SK-N-SH (cell line): Measurements from ENCODE around the gene DRD2. TPM values are rescaled to one million over a fixed set of nuclear protein-coding genes. Genes with fewer than 3 reads are reported as not detected.

ENCODE experiments used
- CTCF ChIA-PET: fragments of 300-600, 350-600 bp; formaldehyde crosslinking; extraction: SDS; loops from one replicate; lab custom pipeline; 2021; lab: Yijun Ruan, JAX
- POLR2A ChIA-PET: fragments of 350-600 bp; sonication (Branson Sonifier 250); formaldehyde crosslinking; extraction: SDS; loops from one replicate; lab custom pipeline; 2020; ENCODE audit warnings: antibody characterized with exemption, inconsistent platforms; lab: Yijun Ruan, JAX
- DNase-seq: peaks from one replicate; pipeline ENCODE4 v3.0.0; 2012
- H2AFZ ChIP-seq: fragments of 200-600 bp; sonication (generic); 2 replicates; pipeline ENCODE4 v1.8.1; 2016; ENCODE audit warnings: antibody characterized with exemption, mild to moderate bottlenecking, low read depth
- H3F3A ChIP-seq: fragments of 200-600 bp; sonication (generic); replicated peaks from 2 replicates; pipeline ENCODE3; 2016; ENCODE audit warnings: antibody characterized with exemption, mild to moderate bottlenecking; ENCODE audit not compliant: insufficient read depth
- H3K27ac ChIP-seq, 2 experiments: fragments of 200-500 bp in 1 of 2; fragments of 200-600 bp in 1 of 2; sonication (Bioruptor generic) in 1 of 2; sonication (generic), shearing (Covaris generic) in 1 of 2; 2 replicates each; pipeline versions ENCODE4 v1.5.1 to v1.6.1; 2014 to 2016; ENCODE audit warnings: low read depth in 2 of 2, inconsistent platforms in 1 of 2, low read length in 1 of 2, mild to moderate bottlenecking in 1 of 2, mixed read lengths in 1 of 2
- H3K27me3 ChIP-seq: fragments of 200-600 bp; sonication (generic), shearing (Covaris generic); 2 replicates; pipeline ENCODE4 v1.6.1; 2016; ENCODE audit warnings: mixed run types; ENCODE audit not compliant: insufficient read depth
- H3K36me3 ChIP-seq, 2 experiments: fragments of 200-500 bp in 1 of 2; fragments of 200-600 bp in 1 of 2; sonication (Bioruptor generic) in 1 of 2; sonication (generic) in 1 of 2; replicated peaks in 1 of 2; 2 replicates each; pipeline versions ENCODE3 to v1.5.1; 2014 to 2016; ENCODE audit warnings: low read length in 1 of 2, mild to moderate bottlenecking in 1 of 2; ENCODE audit not compliant: insufficient read depth in 2 of 2, control insufficient read depth in 1 of 2
- H3K4me1 ChIP-seq, 2 experiments: fragments of 200-500 bp in 1 of 2; fragments of 200-600 bp in 1 of 2; sonication (Bioruptor generic) in 1 of 2; sonication (generic), shearing (Covaris generic) in 1 of 2; 2 replicates each; pipeline versions ENCODE4 v1.5.1 to v1.6.1; 2014 to 2016; ENCODE audit warnings: low read depth in 1 of 2, low read length in 1 of 2, mixed run types in 1 of 2; ENCODE audit not compliant: insufficient read depth in 2 of 2, control insufficient read depth in 1 of 2
- H3K4me2 ChIP-seq: fragments of 200-600 bp; sonication (generic), shearing (Covaris generic); 2 replicates; pipeline ENCODE4 v1.6.1; 2017; ENCODE audit warnings: mixed run types
- H3K4me3 ChIP-seq, 2 experiments: fragments of 200-500 bp in 1 of 2; fragments of 200-600 bp in 1 of 2; sonication (Bioruptor generic) in 1 of 2; sonication (generic), shearing (Covaris generic) in 1 of 2; 2 replicates each; pipeline versions ENCODE4 v1.5.1 to v1.8.1; 2014 to 2016; ENCODE audit warnings: low read depth in 2 of 2, inconsistent platforms in 1 of 2, low read length in 1 of 2, mild to moderate bottlenecking in 1 of 2, mixed read lengths in 1 of 2, moderate library complexity in 1 of 2
- H3K79me2 ChIP-seq: fragments of 200-600 bp; sonication (generic); 2 replicates; pipeline ENCODE4 v1.8.1; 2017; ENCODE audit warnings: mild to moderate bottlenecking; ENCODE audit not compliant: insufficient read depth
- H3K9ac ChIP-seq: fragments of 200-600 bp; sonication (generic); 2 replicates; pipeline ENCODE4 v1.6.1; 2017; ENCODE audit warnings: mixed run types
- H3K9me2 ChIP-seq: fragments of 200-600 bp; sonication (generic); 2 replicates; pipeline ENCODE4 v1.6.1; 2017; ENCODE audit warnings: mixed run types
- H3K9me3 ChIP-seq: fragments of 200-600 bp; sonication (generic); 2 replicates; pipeline ENCODE4 v1.6.1; 2017; ENCODE audit warnings: mixed run types, mild to moderate bottlenecking, moderate library complexity
- H4K20me1 ChIP-seq: fragments of 200-600 bp; sonication (generic); 2 replicates; pipeline ENCODE4 v1.6.1; 2017; ENCODE audit warnings: mild to moderate bottlenecking, mixed run types; ENCODE audit not compliant: insufficient read depth
- EZH2phosphoT487 ChIP-seq: fragments of 200-600 bp; sonication (generic); IDR thresholded peaks from 2 replicates; pipeline ENCODE4 v1.6.1; 2017; ENCODE audit warnings: low read depth, mixed run types, mild to moderate bottlenecking, antibody characterized with exemption, moderate library complexity, borderline replicate concordance
- FOXM1 ChIP-seq: IDR thresholded peaks from 2 replicates; pipeline ENCODE4 v1.4.0; 2012; ENCODE audit warnings: low read depth, mild to moderate bottlenecking
- GATA2 ChIP-seq: sonication (generic); formaldehyde crosslinking; IDR thresholded peaks from 2 replicates; pipeline ENCODE4 v1.5.0; 2020; ENCODE audit warnings: mild to moderate bottlenecking, missing genetic modification reagents
- JUND ChIP-seq: IDR thresholded peaks from 2 replicates; pipeline ENCODE4 v1.4.0; 2012
- MAX ChIP-seq: IDR thresholded peaks from 2 replicates; pipeline ENCODE4 v1.4.0; 2012; ENCODE audit warnings: low read depth
- NFIC ChIP-seq: IDR thresholded peaks from 2 replicates; pipeline ENCODE4 v1.4.0; 2012; ENCODE audit warnings: borderline replicate concordance
- NRF1 ChIP-seq: IDR thresholded peaks from 2 replicates; pipeline ENCODE4 v1.6.1; 2012; ENCODE audit warnings: low read depth, mild to moderate bottlenecking, low read length
- POLR2AphosphoS5 ChIP-seq: IDR thresholded peaks from 2 replicates; pipeline ENCODE4 v1.6.1; 2012; ENCODE audit warnings: low read depth, low read length
- TEAD4 ChIP-seq: IDR thresholded peaks from 2 replicates; pipeline ENCODE4 v1.4.0; 2012; ENCODE audit warnings: mild to moderate bottlenecking, borderline replicate concordance; ENCODE audit not compliant: insufficient read depth
- USF2 ChIP-seq: fragments of 150-350 bp; IDR thresholded peaks from 2 replicates; pipeline ENCODE4 v1.6.1; 2017; ENCODE audit warnings: antibody characterized with exemption, low read length, low read depth, borderline replicate concordance
- ZBTB33 ChIP-seq: IDR thresholded peaks from 2 replicates; pipeline ENCODE4 v1.4.0; 2012; ENCODE audit warnings: low read depth, borderline replicate concordance
- WGBS: methylation state at CpG from one replicate; pipeline ENCODE4 v1.1.6; 2017; ENCODE audit warnings: low lambda C conversion rate; 5-methylcytosine and 5-hydroxymethylcytosine counted together
- polyA plus RNA-seq, 3 experiments: library from polyadenylated mRNA; depleted of rRNA; stranded (reverse); fragments of >200 nt; gene quantifications; 2 replicates each; pipeline ENCODE4 v1.2.3, GENCODE V29; 2012
- TF ChIP-seq, protein P1 (sequence below): IDR thresholded peaks from 2 replicates; pipeline ENCODE4 v1.4.0; 2012; ENCODE audit warnings: low read depth, borderline replicate concordance
- TF ChIP-seq, protein P2 (sequence below): IDR thresholded peaks from 2 replicates; pipeline ENCODE4; 2012

Gene DRD2
- polyA plus RNA-seq, 1 of the 3 experiments (the other 2 are of a cell fraction) = 0.10 TPM

GRCh38 chr11:113505046-113505445 is 29.8 kb upstream of the DRD2 start:
- H4K20me1 ChIP-seq = no peaks in the 10 kb centered on the region
- H3K9me3 ChIP-seq = no peaks in the 10 kb centered on the region
- no peaks in the 10 kb centered on the region for H3K36me3 ChIP-seq
- no peaks in the 10 kb centered on the region for H3K79me2 ChIP-seq
- H3K9me2 ChIP-seq = no peaks in the 10 kb centered on the region
- no peaks in the 10 kb centered on the region for H3F3A ChIP-seq
- POLR2A ChIA-PET = no interaction called here
- WGBS = 39% methylated on average over 3 of the region's 3 CpGs
- H3K4me1 ChIP-seq = peaks cover 6 to 11% of the 10 kb centered on the region in 2 experiments; a peak in 2 of 4 replicates
- H3K27ac ChIP-seq = no peak overlapping the region
- H3K27me3 ChIP-seq = no peaks in the 10 kb centered on the region
- DNase-seq = no peak
- no peak overlapping the region for H2AFZ ChIP-seq
- no peak overlapping the region for H3K4me3 ChIP-seq
- H3K9ac ChIP-seq = no peak overlapping the region
- CTCF ChIA-PET = interaction anchor here (1.6 to 2.9 kb wide), 2 partner anchors 27 to 226 kb away, joined by 5 to 17 read pairs; no protein-coding TSS in a partner anchor
- TF ChIP-seq TEAD4 = no peak
- TF ChIP-seq MAX = no peak
- TF ChIP-seq, protein P1, sequence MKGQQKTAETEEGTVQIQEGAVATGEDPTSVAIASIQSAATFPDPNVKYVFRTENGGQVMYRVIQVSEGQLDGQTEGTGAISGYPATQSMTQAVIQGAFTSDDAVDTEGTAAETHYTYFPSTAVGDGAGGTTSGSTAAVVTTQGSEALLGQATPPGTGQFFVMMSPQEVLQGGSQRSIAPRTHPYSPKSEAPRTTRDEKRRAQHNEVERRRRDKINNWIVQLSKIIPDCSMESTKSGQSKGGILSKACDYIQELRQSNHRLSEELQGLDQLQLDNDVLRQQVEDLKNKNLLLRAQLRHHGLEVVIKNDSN = no peak
- no peak for TF ChIP-seq USF2
- no peak for TF ChIP-seq ZBTB33
- no peak for TF ChIP-seq NFIC
- TF ChIP-seq, protein P2, sequence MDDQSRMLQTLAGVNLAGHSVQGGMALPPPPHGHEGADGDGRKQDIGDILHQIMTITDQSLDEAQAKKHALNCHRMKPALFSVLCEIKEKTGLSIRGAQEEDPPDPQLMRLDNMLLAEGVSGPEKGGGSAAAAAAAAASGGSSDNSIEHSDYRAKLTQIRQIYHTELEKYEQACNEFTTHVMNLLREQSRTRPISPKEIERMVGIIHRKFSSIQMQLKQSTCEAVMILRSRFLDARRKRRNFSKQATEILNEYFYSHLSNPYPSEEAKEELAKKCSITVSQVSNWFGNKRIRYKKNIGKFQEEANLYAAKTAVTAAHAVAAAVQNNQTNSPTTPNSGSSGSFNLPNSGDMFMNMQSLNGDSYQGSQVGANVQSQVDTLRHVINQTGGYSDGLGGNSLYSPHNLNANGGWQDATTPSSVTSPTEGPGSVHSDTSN = no peak
- TF ChIP-seq JUND = no peak
- no peak for TF ChIP-seq FOXM1
- no peak for TF ChIP-seq POLR2AphosphoS5
- no peak for TF ChIP-seq GATA2 (CRISPR knock-in tag)
- TF ChIP-seq NRF1 = no peak
- no peak for TF ChIP-seq EZH2phosphoT487
- no peak overlapping the region for H3K4me2 ChIP-seq
